Measurements from ENCODE around the gene NCR3LG1.

Gene NCR3LG1

DNA sequence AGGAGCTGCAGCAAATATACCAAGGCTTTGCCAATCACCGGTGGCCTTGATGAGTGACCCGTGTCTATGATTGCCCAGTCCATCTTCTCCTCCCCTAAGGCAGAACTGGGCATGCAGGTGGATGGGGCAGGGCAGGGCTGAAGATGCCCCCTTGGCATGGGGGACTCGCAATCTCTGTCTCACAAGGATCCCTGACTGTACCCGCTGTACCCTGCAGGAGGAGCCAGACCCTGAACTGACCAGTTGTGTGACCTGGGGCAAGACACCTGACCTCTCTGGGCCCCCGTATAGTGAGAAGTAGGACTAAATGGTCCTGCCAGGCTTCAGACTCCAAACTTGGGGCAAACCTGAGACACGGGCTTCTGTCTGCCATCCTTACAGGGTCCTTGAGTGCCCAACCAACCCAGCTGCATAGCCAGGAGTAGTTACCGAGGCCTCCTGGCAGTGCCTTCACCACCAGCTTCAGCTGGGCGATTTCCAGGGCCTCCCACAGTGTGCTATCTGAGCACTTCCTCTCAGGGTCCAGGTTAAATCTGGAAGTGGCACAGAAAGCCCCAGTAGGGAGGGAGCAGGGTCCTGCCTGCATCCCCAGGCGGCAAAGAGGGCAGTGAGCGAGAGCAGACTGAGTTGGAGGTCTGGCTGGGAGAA is 43.3 kb downstream of the NCR3LG1 start:
- no peak for DNase-seq

DNA sequence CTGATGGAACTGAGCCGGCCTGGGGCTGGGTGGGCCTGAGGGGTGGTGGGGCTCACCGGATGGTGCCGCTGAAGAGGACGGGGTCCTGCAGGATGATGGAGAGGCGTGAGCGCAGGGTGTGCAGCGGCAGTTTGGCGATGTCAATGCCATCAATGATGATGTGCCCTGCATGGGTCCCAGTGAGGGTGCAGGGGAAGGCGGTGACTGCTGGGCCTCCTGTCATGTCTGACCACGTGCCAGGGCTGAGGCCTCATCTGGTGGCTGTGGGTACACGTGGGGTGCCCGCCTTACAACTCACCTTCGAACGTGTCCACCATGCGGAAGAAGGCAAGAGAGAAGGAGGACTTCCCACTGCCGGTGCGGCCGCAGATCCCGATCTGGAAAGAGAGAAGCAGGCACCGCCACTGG is 44.0 kb downstream of the NCR3LG1 start:
- no peak for DNase-seq

DNA sequence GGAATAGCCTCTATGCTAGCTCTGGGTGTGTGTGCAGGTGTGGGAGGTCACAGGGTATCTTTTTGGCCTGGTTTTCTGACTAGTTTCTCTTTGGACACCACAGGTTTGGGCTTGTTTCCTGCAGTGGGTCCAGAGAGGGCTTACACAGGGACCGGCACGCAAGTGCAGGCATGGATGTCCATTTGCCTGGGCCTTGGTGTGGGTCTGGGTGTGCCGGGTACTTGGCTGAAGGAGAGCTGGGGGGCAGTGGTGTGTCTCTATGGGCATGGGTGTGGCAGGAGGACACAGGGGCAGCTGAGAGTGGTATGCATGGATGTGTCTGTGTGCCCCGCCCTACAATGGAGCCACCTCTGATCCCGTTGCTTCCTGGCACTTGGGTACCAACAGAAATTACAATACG is 44.4 kb downstream of the NCR3LG1 start:
- no peak for DNase-seq

DNA sequence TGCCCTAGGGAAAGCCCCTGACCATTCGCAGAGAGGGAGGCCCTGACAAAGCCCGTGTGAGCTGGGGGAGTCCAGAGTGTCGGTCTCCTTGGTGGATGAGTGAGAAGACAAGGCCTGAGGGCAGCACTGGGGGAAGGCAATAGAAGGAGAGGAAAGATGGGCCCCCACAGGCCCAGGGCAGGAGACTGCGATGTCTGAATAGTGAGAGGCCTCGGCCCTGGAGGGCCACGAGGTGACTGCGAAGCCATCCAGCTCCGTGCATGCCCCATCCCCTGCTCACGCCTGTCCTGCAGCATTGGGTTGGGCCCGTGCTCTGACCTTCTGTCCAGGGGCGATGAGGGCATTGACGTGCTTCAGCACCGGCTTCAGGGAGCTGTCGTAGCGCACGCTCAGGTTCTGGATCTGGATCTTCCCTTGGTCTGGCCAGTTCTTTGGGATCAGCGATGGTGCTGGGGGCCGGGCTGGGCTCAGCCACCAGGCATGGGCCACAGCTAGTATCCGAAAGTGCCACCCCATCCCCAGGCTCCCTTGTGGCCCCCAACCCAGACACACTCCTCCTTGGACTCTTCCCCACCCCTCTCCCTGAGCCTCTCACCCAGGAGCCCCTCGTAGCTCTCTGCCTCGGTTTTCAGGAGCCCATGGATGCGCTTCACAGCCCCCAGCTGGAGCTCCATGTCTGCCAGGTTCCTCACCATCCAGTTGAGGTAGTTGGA is 45.2 kb downstream of the NCR3LG1 start:
- DNase-seq, result no peak

DNA sequence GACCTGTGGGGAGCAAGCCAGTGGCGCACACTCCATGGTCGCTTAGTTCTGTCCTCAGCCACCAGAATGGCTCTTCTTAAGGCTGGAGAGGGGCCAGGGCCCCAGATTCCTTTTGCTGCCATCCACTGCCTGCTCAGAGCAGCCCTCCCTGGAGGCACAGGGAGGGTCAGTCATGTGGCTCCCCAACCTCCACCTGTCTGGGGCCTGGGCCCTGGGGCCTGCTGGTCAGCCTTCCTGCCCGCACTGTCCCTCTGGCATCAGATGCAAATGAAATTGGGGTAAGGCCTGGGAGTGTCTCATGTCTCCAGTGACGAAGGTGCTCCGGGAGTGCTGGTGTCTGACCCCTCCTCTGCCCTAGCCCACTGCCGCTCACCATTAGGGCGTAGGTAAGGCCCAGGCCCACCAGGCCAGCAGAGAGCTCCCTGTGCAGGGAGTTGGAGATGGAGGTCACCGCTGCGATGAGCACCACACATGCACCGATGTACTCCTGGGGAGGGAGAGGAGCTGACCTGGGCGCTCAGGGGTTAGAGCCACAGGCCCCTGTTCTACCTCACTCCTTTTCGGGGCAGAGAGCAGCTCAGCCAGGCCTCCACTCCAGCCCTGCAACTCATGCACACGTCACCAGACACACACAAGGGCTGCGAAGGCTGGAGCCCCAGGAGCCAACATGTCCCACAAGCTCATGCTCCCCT is 45.9 kb downstream of the NCR3LG1 start:
- no peak for DNase-seq

DNA sequence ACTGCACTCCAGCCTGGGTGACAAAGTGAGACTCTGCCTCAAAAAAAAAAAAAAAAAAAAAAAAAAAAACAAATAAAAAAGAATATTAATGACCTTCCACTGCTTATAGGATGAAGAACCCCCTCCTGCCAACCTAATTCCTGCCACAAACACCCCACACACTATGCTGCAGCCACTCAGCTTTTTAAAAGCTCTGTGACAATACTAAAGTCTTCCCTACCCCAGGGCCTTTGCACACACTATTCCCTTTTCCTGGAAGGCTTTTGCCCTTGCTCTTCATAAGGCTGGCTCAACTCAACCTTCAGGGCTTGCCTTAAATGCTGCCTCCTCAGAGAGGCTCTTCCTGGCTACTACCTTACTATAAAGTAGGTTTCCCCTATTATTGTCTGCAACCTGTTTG is 47.6 kb downstream of the NCR3LG1 start:
- DNase-seq, result no peak

DNA sequence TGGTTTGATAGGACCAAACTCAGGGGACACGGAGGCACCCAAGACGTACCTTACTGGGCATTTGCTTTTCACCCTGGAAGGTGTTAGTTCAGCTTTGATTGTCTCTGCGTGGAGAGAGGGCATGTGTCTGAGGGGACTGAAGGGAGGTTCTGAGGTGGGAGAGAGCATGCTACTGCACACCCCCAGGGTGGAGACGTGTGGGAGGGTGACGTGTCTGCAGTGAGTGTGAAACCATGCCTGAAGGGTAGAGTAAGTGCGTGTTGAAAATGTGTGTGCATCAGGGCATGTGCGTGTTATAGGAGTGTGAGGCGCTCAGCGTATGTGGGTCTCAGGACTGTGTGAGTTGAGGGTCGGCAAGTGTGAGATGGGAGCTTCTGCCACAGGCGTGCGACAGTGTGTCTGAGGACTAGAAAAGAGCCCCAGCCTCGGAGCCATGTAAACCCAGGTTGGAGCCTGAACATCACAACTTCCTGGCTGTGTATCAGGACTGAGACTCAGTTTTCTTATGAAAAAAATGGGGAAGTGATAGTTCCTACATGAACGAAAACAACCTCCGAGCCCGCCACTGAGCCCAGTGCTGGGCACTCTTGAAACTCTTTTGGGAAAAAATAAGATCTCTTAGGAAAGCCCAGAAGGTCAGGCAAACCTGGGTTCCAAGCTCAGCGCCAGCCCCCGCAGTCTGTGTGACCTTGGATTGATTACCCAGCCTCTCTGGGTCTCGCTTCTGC is 48.6 kb downstream of the NCR3LG1 start:
- no peak for DNase-seq

DNA sequence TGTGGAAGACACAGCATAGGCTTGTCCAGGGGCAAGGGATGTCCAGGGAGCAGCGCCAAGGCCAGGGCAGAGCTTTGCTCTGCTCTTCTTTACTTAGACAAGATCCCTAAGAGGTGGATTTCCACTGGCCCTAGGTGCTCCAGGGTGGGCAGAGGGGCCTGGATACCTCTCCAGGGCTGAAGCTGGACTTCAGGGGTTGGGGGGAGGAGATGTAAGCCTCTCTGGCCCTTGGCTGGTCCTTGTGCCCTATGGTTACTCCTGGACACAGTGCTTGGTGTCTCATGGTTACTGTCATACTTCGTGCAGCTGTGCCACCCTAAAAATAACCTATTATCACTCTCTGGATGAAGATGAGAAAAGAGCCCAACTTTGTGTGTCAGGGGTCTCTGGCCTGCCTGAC is 49.7 kb downstream of the NCR3LG1 start:
- no peak for DNase-seq

DNA sequence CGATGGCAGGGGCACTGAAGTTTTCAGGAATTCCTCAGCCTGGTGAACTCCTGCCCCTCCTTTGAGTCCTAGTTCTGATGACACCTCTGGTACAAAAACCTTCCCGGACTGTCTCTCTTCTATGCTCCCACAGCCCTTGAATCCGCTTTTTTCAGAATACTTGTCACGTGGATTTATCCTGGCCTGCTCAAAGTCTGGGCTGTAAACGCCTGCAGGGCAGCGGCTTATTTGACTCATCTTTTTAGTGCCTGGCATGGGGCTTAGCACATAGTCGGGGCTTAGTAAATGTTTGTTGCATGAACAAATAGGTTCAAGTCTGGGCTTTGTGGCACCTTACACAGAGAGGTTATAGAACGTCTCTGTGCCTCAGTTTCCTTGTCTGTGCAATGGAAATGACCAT is 50.2 kb downstream of the NCR3LG1 start:
- no peak for DNase-seq

DNA sequence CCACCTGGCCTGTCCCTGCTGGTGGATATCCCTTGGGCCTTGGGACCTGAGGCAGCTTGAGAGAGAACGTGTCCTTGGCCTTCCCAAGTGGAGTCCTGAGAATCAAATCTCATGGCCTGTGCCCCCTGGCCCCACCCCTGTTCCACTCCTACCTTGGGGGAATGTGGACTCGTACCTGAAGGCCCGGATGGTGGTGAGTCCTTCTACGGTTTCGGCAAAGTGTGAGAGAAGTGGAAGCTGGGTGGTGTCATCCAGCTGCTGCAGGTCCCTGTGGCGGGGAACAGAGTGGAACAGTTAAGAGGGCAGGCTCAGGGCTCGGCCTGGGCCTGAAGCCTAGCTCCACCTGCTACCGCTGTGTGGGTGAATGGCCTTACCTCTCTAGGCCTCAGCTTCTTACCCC is 50.9 kb downstream of the NCR3LG1 start:
- no peak for DNase-seq

DNA sequence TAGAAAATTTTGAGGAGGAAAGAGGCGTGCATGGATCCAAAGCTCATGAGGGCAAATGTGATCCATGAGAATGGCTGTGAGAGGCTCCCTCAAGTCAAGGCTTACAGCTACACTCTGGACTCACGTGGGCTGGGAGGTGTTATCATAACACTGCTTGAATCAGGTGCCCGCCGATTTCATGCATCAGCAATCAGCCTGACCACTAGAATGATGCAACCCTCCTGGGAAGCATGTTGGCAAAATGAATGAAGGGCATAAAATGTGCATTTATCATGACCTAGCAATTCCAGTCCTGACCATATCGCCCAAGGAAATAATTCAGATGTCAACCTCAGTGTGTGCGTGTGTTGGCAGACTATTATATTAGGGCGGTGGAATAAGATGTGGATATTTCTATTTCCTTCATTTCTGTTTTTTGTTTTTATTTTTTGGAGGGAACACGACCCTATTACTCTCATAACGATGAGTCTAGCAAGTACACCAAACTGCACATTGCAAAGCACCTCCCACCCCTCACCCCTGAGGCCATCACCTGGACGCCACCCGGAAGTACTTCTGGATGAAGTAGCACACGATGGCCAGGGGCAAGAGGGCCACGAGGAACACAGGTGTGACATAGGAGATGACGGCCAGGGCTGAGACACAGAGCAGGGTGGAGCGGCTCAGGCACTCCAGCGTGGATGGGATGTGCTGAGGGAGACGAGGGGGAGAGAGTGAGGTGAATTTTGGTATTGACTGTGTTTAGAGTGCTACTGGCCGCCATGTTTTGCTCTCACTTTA is 52.6 kb downstream of the NCR3LG1 start:
- no peak for DNase-seq

DNA sequence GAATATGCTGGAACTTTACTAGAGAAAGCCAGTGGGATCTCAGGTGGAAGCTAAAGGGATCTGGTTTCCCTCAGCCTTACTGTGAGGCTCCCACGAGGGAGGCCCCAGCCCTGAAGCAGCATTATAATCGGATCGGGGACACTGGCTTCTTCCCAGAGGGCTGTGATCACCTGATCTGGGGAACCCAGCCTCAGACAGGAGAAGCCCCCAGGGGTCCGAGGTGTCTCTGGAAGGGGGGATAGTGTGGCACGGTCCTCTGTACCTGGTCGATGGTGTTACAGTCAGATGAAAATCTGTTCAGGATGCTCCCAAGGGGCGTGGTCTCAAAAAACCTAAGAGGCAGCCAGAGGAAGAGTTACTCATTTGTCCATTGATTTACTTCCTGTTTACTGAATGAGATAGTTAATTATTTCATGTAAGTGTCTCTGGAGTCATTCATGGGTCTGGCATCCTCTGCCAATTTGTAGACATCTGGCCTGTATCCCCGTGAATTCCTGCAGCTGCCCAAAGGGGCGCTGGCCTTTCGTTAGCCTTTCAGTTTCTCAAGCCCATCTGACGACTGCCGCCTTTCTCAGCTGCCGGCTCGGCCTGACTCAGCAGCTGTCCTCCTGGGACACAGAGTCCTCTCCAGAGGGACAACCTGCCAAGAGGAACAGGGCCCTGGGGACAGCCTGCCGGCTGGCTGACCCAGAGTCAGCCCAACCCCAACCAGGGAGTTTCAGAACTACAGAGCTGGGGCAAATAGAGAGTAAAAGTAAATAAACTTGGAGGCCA is 53.8 kb downstream of the NCR3LG1 start:
- DNase-seq, result no peak

DNA sequence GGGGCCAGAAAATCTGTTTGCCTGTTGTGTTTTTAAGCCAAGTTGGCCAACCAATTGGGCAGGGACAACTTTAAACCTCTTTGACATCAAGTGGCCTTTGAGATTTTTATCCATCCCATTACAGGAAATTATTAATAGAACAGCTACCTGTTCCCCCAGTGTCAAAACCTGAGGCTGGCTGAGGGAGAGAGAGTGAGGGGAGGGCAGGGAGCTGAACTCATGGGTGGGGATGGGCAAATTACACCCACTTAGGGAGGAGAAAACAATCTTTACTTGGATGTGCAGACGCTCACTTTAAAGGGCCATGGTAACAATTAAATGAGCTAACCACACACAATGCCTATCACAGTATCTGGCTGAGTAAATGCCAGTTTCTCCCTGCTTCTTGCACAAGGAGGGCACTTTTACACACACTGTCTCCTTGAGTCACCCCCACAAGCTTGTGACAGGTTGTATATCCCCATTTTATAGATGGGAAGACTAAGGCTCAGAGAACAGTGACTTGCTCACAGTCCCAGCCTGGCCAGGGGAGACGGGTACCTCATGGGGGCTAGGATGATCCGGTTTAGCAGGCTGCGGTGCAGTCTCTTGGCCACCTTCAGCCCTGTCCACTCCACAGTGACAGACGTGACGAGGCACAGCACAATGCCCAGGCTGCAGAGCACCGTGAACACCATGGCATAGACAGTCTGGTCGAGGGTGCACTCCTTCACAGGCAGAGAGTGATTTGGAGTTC is 54.6 kb downstream of the NCR3LG1 start:
- DNase-seq, result no peak

DNA sequence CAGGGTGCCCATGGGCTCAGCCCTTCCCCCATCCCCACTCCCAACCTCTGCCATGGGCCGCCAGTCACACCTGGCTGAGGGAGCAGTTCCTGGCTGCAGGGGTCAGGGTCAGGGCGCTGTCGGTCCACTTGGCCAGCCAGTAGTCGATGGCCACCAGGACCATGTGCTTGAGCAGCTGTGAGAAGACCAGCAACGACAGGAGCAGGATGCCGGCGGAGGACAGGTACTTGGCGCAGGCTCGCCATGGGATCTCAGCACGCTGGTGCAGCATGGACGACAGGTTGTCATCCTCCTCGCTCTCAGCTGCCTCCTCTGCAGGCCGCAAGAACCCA is 55.2 kb downstream of the NCR3LG1 start:
- no peak for DNase-seq

DNA sequence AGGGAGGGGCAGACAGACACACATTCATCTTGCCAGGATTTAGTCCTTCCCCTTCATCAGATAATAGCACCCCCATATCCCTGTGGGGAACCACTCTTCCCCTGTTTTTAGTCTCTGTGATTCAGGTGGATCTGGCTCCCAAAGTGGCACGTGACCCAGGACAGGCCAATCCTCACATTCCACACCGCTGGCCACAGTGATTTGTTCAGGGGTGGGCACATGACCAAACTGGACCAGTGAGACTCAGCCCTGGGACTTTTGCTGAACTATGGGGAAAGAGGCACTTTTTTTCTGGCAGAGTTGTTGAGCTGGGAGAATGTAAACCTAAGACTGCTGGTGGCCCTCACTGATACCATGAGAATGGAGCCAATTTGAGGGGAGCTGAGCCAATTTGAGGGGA is 56.0 kb downstream of the NCR3LG1 start:
- no peak for DNase-seq

DNA sequence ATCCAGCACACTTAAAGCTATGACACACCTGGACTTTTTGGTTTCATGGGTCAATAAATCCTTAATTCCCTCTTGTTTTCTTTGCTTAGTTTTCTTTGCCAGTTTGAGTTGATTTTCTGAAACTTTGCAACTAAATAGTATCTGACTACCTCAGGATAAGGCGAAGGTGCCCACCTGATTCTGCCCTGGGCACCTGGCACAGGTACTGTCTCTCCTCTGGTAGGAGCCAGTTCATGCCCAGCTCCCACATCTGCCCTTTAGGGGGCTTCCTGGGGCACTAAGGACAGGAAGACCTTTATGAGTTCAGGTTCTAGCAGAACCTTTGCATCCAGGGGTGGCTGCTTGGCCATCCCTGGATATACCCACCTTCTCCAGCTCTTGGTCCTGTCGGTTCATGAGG is 56.4 kb downstream of the NCR3LG1 start:
- no peak for DNase-seq

DNA sequence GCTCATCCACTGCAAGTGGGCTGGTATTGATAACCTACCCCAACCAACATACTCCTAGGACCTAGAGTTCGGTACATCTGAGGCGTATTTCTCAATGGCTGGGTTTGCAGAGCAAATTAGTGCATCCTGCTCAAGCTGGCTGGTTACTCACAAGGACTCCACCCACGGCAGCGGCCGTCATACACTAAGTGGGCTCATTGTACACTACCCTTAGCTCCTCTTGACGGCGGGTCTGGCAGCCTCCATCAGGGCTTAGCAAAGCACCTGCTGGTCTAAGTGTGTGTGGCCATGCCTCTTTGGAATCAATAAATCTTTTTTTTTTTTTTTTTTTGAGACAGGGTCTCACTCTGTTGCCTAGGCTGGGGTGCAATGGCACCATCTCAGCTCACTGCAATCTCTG is 57.0 kb downstream of the NCR3LG1 start:
- no peak for DNase-seq

DNA sequence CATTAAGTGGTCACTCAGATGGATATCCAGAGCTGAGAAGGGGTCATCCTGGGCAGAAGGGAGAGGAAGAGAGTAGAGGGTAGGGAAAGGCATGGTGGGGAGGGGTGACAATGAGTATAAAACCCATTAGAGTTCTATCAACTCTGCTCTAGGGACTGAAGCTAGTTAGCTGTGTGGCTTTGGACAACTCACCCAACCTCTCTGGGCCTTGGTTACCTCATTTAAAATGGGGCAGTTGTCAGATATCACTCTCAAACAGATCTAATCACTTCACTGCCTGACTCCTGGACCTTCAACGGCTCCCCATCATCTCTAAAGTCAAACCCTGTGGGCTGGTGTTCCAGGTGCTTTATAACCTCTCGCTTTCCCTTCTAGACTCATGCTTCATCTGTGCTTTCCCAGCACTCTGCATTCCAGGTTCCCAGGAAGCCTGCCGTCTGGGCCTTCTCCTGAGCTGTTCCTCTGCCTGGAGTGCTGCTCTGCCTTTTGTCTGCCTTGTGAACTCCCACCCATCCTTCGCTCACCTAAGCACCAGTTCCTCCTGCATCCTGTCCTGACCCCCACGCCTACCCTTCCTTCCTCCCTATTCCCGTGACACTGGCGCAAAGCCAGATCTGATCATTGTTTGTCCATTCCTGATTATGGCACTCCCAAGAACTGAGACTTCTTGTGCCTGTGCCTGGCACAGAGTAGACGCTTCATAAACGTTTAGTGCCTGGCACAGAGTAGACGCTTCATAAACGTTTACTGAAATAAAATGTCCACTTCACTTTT is 59.2 kb downstream of the NCR3LG1 start:
- DNase-seq, result no peak

DNA sequence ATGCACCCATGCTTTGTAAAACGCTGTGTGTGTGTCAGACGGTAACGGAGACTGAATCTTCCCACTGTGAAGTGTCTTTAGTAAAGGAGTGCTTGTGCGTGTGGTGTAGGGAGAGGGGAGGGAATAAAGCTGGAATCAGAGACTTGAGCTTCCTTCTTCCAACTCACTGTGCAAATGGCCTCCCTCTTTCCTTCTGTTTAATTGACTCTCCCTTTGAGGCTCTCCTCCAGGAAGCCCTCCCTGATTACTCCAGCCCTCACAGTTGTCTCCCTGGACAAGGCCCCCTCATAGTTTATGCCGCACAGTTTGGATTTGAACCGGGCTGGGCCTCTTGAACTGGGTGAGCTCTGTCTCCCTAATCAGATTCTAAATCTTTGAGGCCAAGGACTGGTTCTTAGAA is 59.8 kb downstream of the NCR3LG1 start:
- DNase-seq, result no peak

DNA sequence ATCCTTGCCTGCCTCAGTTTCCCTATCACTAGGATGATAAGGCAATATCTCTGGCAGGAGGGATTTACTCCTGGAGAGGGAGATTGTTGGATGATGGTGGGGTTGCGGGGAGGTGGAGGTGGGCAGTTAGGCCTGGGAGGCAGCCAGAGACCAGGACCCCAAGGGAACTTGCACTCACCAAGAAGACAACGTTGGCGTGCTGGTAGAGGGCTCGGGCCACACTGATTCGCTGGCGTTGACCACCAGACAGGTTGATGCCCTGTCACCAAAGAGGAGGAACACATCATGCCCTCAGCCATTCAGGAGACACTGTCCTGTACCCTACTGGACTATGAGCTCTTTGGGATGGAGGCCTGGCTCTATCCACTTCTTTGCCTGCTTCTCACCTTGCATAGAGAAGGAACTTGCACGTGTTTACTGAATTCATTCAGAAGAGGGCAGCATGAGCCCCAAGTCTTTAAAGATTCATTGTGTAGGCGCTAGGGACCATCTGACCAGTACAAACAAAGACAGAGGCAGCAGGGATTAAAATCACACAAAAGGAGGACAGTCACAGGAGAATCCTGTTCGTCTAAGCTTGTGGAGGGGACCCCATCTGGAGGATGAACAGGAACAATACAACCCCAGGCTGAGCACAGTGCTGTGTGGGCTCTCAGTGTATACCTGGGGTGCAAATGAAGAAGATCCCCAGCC is 61.0 kb downstream of the NCR3LG1 start:
- DNase-seq, result no peak
